Astrocyte (in vitro differentiated cells and primary cell): ENCODE data around the gene DNAH2. TPM values are rescaled to one million over a fixed set of nuclear protein-coding genes. Genes with fewer than 3 reads are reported as not detected.

ENCODE experiments used
- DNase-seq: peaks from one replicate; pipeline ENCODE4 v3.0.0-alpha.2; 2010; ENCODE audit warnings: low read depth
- FAIRE-seq: peaks from 2 replicates; lab custom pipeline; 2011; peaks lifted over from hg19 to GRCh38; lab: Jason Lieb, UNC
- H2AFZ ChIP-seq: 2 replicates; pipeline ENCODE4 v1.6.0; 2012; ENCODE audit warnings: low read depth, low read length, inconsistent platforms
- H3K27ac ChIP-seq: 2 replicates; pipeline ENCODE4 v1.5.1; 2011; ENCODE audit warnings: low read depth, low read length, inconsistent platforms
- H3K27me3 ChIP-seq: 2 replicates; pipeline ENCODE4 v1.6.0; 2011; ENCODE audit warnings: low read length, inconsistent platforms; ENCODE audit not compliant: insufficient read depth
- H3K36me3 ChIP-seq: 2 replicates; pipeline ENCODE4 v1.5.1; 2011; ENCODE audit warnings: low read length, inconsistent platforms; ENCODE audit not compliant: insufficient read depth
- H3K4me1 ChIP-seq: 2 replicates; pipeline ENCODE4 v1.5.1; 2011; ENCODE audit warnings: low read length, inconsistent platforms; ENCODE audit not compliant: insufficient read depth
- H3K4me2 ChIP-seq: 2 replicates; pipeline ENCODE4 v1.6.0; 2012; ENCODE audit warnings: low read length, inconsistent platforms
- H3K4me3 ChIP-seq: 2 replicates; pipeline ENCODE4 v1.5.1; 2011; ENCODE audit warnings: low read depth, mild to moderate bottlenecking, low read length, inconsistent platforms; ENCODE audit not compliant: insufficient read depth
- H3K79me2 ChIP-seq: 2 replicates; pipeline ENCODE4 v1.6.0; 2012; ENCODE audit warnings: mild to moderate bottlenecking, low read length, inconsistent platforms; ENCODE audit not compliant: insufficient read depth
- H3K9ac ChIP-seq: 2 replicates; pipeline ENCODE4 v1.6.0; 2012; ENCODE audit warnings: mild to moderate bottlenecking, low read length, inconsistent platforms
- H3K9me3 ChIP-seq: 2 replicates; pipeline ENCODE4 v1.5.1; 2012; ENCODE audit warnings: low read depth, mild to moderate bottlenecking, low read length, inconsistent platforms; ENCODE audit not compliant: insufficient read depth
- H4K20me1 ChIP-seq: 2 replicates; pipeline ENCODE4 v1.6.0; 2012; ENCODE audit warnings: low read length, inconsistent platforms; ENCODE audit not compliant: insufficient read depth
- H3K27ac Mint-ChIP-seq: one replicate; pipeline ENCODE4 v1.8.0; 2021; ENCODE audit warnings: mild to moderate bottlenecking, mixed read lengths; ENCODE audit not compliant: unreplicated experiment
- H3K27me3 Mint-ChIP-seq: one replicate; pipeline ENCODE4 v1.8.0; 2021; ENCODE audit warnings: low read depth, mixed read lengths; ENCODE audit not compliant: unreplicated experiment
- H3K36me3 Mint-ChIP-seq: one replicate; pipeline ENCODE4 v1.8.0; 2021; ENCODE audit warnings: low read depth, mixed read lengths; ENCODE audit not compliant: unreplicated experiment
- H3K4me1 Mint-ChIP-seq: one replicate; pipeline ENCODE4 v1.8.0; 2021; ENCODE audit warnings: low read depth, mixed read lengths; ENCODE audit not compliant: unreplicated experiment
- H3K4me3 Mint-ChIP-seq: one replicate; pipeline ENCODE4 v1.8.0; 2021; ENCODE audit warnings: mild to moderate bottlenecking, moderate library complexity, mixed read lengths; ENCODE audit not compliant: unreplicated experiment
- H3K9me3 Mint-ChIP-seq: one replicate; pipeline ENCODE4 v1.8.0; 2021; ENCODE audit warnings: mild to moderate bottlenecking, mixed read lengths; ENCODE audit not compliant: unreplicated experiment
- CTCF ChIP-seq: IDR thresholded peaks from 2 replicates; pipeline ENCODE4 v1.5.1; 2011; ENCODE audit warnings: low read depth, mild to moderate bottlenecking, inconsistent platforms, low read length, moderate library complexity; ENCODE audit not compliant: insufficient read depth
- EZH2 ChIP-seq: IDR thresholded peaks from 2 replicates; pipeline ENCODE4 v1.6.1; 2012; ENCODE audit warnings: mild to moderate bottlenecking, low read length, inconsistent platforms; ENCODE audit not compliant: insufficient read depth
- total RNA-seq: library from RNA; stranded (reverse); gene quantifications from 2 replicates; pipeline ENCODE4 v1.2.1, GENCODE V29; 2021

DNAH2 gene
- total RNA-seq, 1 donor from 2014 or later: 0.11 TPM

- H3K79me2 ChIP-seq: peaks cover 32% of the 10 kb centered on the region
- no peak overlapping the region for H2AFZ ChIP-seq
- H3K4me3 ChIP-seq: peak overlapping the region; percentile 5
- no peak for FAIRE-seq
- H4K20me1 ChIP-seq: peaks cover 34% of the 10 kb centered on the region
- Mint-ChIP-seq H3K4me1 (peaks cover 39% of the 10 kb centered on the region), H3K9me3 (no peaks in the 10 kb centered on the region), H3K36me3 (peaks cover 4% of the 10 kb centered on the region), H3K4me3 (peak overlapping the region; percentile 86), H3K27ac (peak overlapping the region; percentile 100), H3K27me3 (no peaks in the 10 kb centered on the region)
- H3K4me1 ChIP-seq: peaks cover 58% of the 10 kb centered on the region
- peak overlapping the region; percentile 85 for H3K4me2 ChIP-seq
- H3K27me3 ChIP-seq: no peaks in the 10 kb centered on the region
- no peaks in the 10 kb centered on the region for H3K9me3 ChIP-seq
- no peak overlapping the region for H3K27ac ChIP-seq
- no peak for DNase-seq
- TF ChIP-seq EZH2 (no peak), CTCF (no peak)
- H3K36me3 ChIP-seq: no peaks in the 10 kb centered on the region
- H3K9ac ChIP-seq: peak overlapping the region; percentile 73
Measured at GRCh38 chr17:7839190-7839875, 121.8 kb downstream of the DNAH2 start.

DNA sequence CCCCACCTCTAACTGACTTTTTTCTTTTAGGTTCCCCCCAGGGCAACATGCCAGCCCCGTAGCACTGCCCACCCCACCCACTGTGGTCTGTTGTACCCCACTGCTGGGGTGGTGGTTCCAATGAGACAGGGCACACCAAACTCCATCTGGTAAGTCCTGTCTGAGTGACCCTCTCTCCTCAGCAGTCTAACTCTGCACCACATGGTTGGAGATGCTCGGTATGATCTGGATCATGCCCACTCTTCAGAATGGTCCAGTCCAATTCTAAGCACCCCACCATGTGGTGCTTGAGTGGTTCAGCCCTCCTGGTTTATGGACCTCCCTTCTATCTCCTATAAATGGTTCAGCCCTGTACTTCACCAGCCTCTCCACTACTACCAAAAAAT lies 122.3 kb downstream of the DNAH2 start:
- H3K9ac ChIP-seq: peak overlapping the region; percentile 100
- no peaks in the 10 kb centered on the region for H3K36me3 ChIP-seq
- Mint-ChIP-seq H3K36me3 (peaks cover 4% of the 10 kb centered on the region), H3K4me3 (peak overlapping the region; percentile 86), H3K27ac (peak overlapping the region; percentile 100), H3K4me1 (peaks cover 39% of the 10 kb centered on the region), H3K27me3 (no peaks in the 10 kb centered on the region), H3K9me3 (no peaks in the 10 kb centered on the region)
- no peak overlapping the region for H3K4me3 ChIP-seq
- no peak overlapping the region for H3K27ac ChIP-seq
- no peak overlapping the region for H3K4me2 ChIP-seq
- peaks cover 35% of the 10 kb centered on the region for H4K20me1 ChIP-seq
- no peak for TF ChIP-seq EZH2
- no peak for TF ChIP-seq CTCF
- peaks cover 38% of the 10 kb centered on the region for H3K79me2 ChIP-seq
- no peak overlapping the region for H2AFZ ChIP-seq
- H3K27me3 ChIP-seq: no peaks in the 10 kb centered on the region
- no peak for FAIRE-seq
- peaks cover 55% of the 10 kb centered on the region for H3K4me1 ChIP-seq
- DNase-seq: peak; percentile 21
- no peaks in the 10 kb centered on the region for H3K9me3 ChIP-seq

- no peak for DNase-seq
- peak overlapping the region; percentile 99 for H3K4me2 ChIP-seq
- peaks cover 39% of the 10 kb centered on the region for H3K4me1 Mint-ChIP-seq
Measured at GRCh38 chr17:7840441-7840840, 122.9 kb downstream of the DNAH2 start.

More at GRCh38 chr17:7840441-7840840, 122.9 kb downstream of the DNAH2 start:
- Histone ChIP-seq H3K4me1 (peaks cover 61% of the 10 kb centered on the region), H4K20me1 (peaks cover 40% of the 10 kb centered on the region), H3K27ac (peak overlapping the region; percentile 100), H3K4me3 (no peak overlapping the region), H2AFZ (no peak overlapping the region), H3K79me2 (peaks cover 43% of the 10 kb centered on the region), H3K36me3 (no peaks in the 10 kb centered on the region), H3K9me3 (no peaks in the 10 kb centered on the region), H3K9ac (peak overlapping the region; percentile 100), H3K27me3 (no peaks in the 10 kb centered on the region)
- Mint-ChIP-seq H3K4me3 (peak overlapping the region; percentile 86), H3K36me3 (peaks cover 4% of the 10 kb centered on the region), H3K27ac (peak overlapping the region; percentile 100), H3K9me3 (no peaks in the 10 kb centered on the region), H3K27me3 (no peaks in the 10 kb centered on the region)
- TF ChIP-seq CTCF (no peak), EZH2 (no peak)
- no peak for FAIRE-seq
